Thoracic aorta (tissue), 2 donors: ENCODE data around the gene TEKTIP1. TPM values are rescaled to one million over a fixed set of nuclear protein-coding genes. Genes with fewer than 3 reads are reported as not detected.

Experiments used
- ATAC-seq: fragments of 150-250 bp; one replicate; pipeline ENCODE4 v1.8.0; 2017; ENCODE audit warnings: low read depth; ENCODE audit not compliant: insufficient number of reproducible peaks, low FRiP score
- DNase-seq: peaks from one replicate; pipeline ENCODE4 v3.0.0-alpha.2; 2020; ENCODE audit warnings: low spot score
- H3K27ac ChIP-seq, 2 donors: fragments of 200-600 bp; sonication (generic); 1 replicate in 1 of 2; 2 replicates in 1 of 2; pipeline ENCODE4 v1.5.1; 2016; ENCODE audit warnings: mild to moderate bottlenecking in 2 of 2, moderate library complexity in 2 of 2
- H3K27me3 ChIP-seq: fragments of 200-600 bp; sonication (generic); replicated peaks from 2 replicates; pipeline ENCODE4 v1.6.0; 2016; ENCODE audit warnings: mild to moderate bottlenecking; ENCODE audit not compliant: insufficient read depth
- H3K36me3 ChIP-seq: fragments of 200-600 bp; sonication (generic); one replicate; pipeline ENCODE4 v1.5.1; 2016
- H3K4me1 ChIP-seq, 2 donors: fragments of 200-600 bp; sonication (generic); 1 replicate in 1 of 2; 2 replicates in 1 of 2; pipeline versions ENCODE4 v1.5.1 to v1.6.0; 2016; ENCODE audit warnings: low read depth in 2 of 2, mild to moderate bottlenecking in 1 of 2; ENCODE audit not compliant: control insufficient read depth in 1 of 2
- H3K4me3 ChIP-seq: fragments of 200-600 bp; sonication (generic); 2 replicates; pipeline ENCODE4 v1.5.1; 2016; ENCODE audit warnings: mild to moderate bottlenecking
- H3K9me3 ChIP-seq: fragments of 200-600 bp; sonication (generic); 2 replicates; pipeline ENCODE4 v1.5.1; 2016
- CTCF ChIP-seq: fragments of 200-600 bp; sonication (generic); IDR thresholded peaks from one replicate; pipeline ENCODE4 v1.5.1; 2019; ENCODE audit warnings: antibody characterized with exemption
- total RNA-seq, 2 donors: library from RNA; depleted of rRNA; stranded (reverse); fragments of >200 nt; gene quantifications; one replicate each; pipeline versions ENCODE4 v1.1.0 to v1.2.3, GENCODE V29; 2016

The TEKTIP1 gene
- total RNA-seq, 2 donors from 2014 or later = not detected

DNA sequence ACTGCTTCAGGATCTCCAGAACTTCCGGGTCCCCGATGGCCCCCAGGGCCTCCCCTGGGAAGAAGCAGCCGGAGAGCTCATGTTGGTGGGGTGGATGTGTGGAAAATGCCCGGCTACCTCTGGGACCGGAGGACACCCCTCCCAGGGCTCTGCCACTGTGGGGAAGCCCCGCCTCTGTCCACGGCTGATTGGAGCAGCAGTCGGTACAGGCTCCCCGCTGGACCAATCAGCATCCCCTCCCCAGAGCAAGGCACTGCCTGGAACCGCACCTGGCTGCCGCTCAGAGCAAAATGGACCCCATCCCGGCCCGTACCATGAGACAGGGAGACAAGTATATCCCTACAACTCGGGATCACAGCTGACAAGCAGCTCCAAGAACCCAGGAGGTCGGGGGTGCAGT is 44.9 kb upstream of the TEKTIP1 start:
- TF ChIP-seq CTCF = no peak
- Histone ChIP-seq H3K27ac (no peak overlapping the region), H3K27me3 (no peaks in the 10 kb centered on the region), H3K4me1 (peaks cover 0 to under 1% of the 10 kb centered on the region in 2 donors), H3K4me3 (no peak overlapping the region), H3K9me3 (no peaks in the 10 kb centered on the region), H3K36me3 (peaks cover 23% of the 10 kb centered on the region)
- no peak for DNase-seq
- ATAC-seq = no peak

- Histone ChIP-seq H3K27ac (no peak overlapping the region), H3K36me3 (peaks cover 23% of the 10 kb centered on the region), H3K4me1 (peaks cover 4 to 5% of the 10 kb centered on the region in 2 donors), H3K9me3 (no peaks in the 10 kb centered on the region), H3K4me3 (no peak overlapping the region), H3K27me3 (no peaks in the 10 kb centered on the region)
- ATAC-seq = no peak
- no peak for TF ChIP-seq CTCF
- no peak for DNase-seq
Observed at GRCh38 chr19:3494559-3494958, 44.4 kb upstream of the TEKTIP1 start.

- Histone ChIP-seq H3K36me3 (peaks cover 19% of the 10 kb centered on the region), H3K4me1 (peaks cover 10 to 14% of the 10 kb centered on the region in 2 donors), H3K9me3 (no peaks in the 10 kb centered on the region), H3K4me3 (no peak overlapping the region), H3K27ac (no peak overlapping the region), H3K27me3 (no peaks in the 10 kb centered on the region)
- TF ChIP-seq CTCF = no peak
- ATAC-seq = no peak
- no peak for DNase-seq
Observed at GRCh38 chr19:3496392-3497273, 42.3 kb upstream of the TEKTIP1 start.

DNA sequence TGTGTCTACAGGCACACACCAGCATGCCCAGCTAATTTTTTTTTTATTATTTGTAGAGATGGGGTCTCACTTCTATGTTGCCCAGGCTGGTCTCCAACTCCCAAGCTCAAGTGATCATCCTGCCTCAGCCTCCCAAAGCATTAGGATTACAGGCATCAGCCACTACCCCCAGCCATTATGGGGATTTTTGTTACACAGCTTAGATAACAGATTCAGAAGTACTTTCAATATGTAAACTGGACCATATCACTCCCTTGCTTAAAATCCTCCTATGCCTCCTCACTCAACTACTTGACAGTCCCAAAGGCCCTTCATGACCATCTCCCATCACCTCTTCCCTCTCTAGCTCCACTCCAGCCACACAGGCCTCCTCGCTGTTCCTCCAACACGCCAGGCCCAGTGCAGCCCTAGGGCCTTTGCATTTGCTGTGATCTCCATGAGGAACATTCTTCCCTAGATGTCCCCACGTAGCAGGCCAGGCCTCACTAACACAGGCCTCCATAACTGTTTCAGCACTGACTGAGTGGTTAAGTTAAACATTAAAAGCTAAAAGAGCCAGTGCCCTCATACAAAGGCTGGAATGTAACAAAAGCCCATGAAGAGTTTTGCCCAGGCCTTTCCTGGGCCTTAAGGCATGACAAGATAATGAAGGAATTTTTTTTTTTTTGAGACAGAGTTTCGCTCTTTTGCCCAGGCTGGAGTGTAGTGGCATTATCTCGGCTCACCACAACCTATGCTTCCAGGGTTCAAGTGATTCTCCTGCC is 41.0 kb upstream of the TEKTIP1 start:
- DNase-seq (no peak), ATAC-seq (no peak)
- H3K27ac ChIP-seq = no peak overlapping the region
- peaks cover 10 to 14% of the 10 kb centered on the region in 2 donors for H3K4me1 ChIP-seq
- peaks cover 14% of the 10 kb centered on the region for H3K36me3 ChIP-seq
- H3K27me3 ChIP-seq = no peaks in the 10 kb centered on the region
- H3K9me3 ChIP-seq = no peaks in the 10 kb centered on the region
- H3K4me3 ChIP-seq = no peak overlapping the region
- no peak for TF ChIP-seq CTCF

GRCh38 chr19:3499738-3500428 is 39.1 kb upstream of the TEKTIP1 start:
- peaks cover 9% of the 10 kb centered on the region for H3K36me3 ChIP-seq
- no peak for ATAC-seq
- no peak for TF ChIP-seq CTCF

More at GRCh38 chr19:3499738-3500428, 39.1 kb upstream of the TEKTIP1 start:
- peak overlapping the region; percentile 87 for H3K4me3 ChIP-seq
- DNase-seq = no peak
- no peaks in the 10 kb centered on the region for H3K9me3 ChIP-seq
- H3K4me1 ChIP-seq = peaks cover 10 to 14% of the 10 kb centered on the region in 2 donors
- H3K27ac ChIP-seq = peak overlapping the region in 1 of 2 donors; percentile 76
- H3K27me3 ChIP-seq = no peaks in the 10 kb centered on the region
